ENCODE results near the gene PER2.

Gene PER2

DNA sequence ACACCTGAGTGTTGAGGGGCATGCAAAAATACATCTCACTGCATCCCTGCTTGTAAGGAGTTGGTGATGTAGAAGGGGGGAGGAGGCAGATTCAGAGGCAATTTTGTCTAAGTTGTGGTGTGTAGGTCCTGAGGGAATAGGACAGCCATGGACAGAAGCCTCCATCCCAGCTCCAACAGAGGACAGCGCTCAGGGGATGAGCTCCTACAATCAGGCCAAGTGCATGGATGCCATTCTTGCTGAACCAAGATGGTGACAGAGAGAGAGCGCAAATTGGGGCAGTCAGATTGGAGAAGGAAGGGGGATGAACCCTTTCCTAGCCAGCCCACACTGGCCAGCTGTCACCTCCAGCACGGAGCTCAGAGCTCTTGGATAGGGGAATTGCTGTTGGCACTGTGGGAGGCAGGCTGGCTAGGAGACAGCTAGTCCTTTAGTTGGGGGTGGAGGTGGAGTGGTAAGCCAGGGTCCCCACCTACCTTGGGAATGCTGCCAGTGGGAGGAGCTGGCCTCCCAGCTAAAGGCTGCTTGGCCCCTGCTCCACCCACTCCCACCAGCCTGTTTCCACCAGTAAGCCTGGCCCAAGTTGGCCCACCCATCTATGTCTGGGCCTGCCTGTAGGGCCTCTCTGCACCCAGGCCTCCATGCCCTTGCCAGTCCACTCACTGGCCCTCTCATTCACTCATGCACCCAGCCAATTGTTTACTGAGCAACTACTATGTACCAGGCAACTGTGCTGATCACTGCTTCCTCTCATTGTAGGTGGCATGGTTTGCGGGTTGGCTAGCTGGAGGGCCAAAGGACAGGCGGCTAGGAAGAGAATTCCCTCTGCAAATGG, 2.5 kb upstream of the PER2 start:
- peaks cover 65% of the 10 kb centered on the region for H3K4me1 ChIP-seq (ENCODE audit: control insufficient read depth, insufficient read depth, low read length)
- no peaks in the 10 kb centered on the region for H3K9me3 ChIP-seq (ENCODE audit: control insufficient read depth, low read length)
- H3K27me3 ChIP-seq (ENCODE audit: control insufficient read depth, insufficient read depth, low read length): no peaks in the 10 kb centered on the region
- no peaks in the 10 kb centered on the region for H3K36me3 ChIP-seq (ENCODE audit: control insufficient read depth, insufficient read depth, low read length)
- peak overlapping the region; percentile 82 for H3K9ac ChIP-seq (ENCODE audit: low read length)
- H3K4me3 ChIP-seq (ENCODE audit: low read length): no peak overlapping the region

DNA sequence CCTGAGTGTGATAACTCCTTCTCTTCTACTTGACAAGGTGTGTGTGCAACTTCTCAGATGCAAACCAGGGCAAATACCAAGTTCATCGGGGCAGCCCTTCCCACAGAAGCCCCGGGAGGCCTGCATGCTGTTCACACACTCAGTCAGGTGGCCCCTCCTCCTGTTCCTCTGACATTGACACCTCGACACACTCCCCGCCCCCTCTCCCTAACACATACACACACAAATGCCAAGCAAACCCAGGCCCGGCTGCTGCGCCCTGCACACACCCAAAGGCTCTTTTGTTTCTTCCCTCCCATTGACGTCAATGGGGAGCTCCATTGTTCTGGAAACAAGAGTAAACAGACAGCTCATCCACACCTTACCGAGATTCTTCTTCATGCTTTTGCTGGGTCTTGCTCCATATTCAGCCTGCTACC, 1.7 kb upstream of the PER2 start:
- Histone ChIP-seq H3K9ac (ENCODE audit: low read length) (peak overlapping the region; percentile 82), H3K4me1 (ENCODE audit: control insufficient read depth, insufficient read depth, low read length) (peaks cover 66% of the 10 kb centered on the region), H3K36me3 (ENCODE audit: control insufficient read depth, insufficient read depth, low read length) (no peaks in the 10 kb centered on the region), H3K27me3 (ENCODE audit: control insufficient read depth, insufficient read depth, low read length) (no peaks in the 10 kb centered on the region), H3K9me3 (ENCODE audit: control insufficient read depth, low read length) (no peaks in the 10 kb centered on the region), H3K4me3 (ENCODE audit: low read length) (peak overlapping the region; percentile 47)

- no peaks in the 10 kb centered on the region for H3K36me3 ChIP-seq (ENCODE audit: control insufficient read depth, insufficient read depth, low read length)
- H3K4me1 ChIP-seq (ENCODE audit: control insufficient read depth, insufficient read depth, low read length): peaks cover 66% of the 10 kb centered on the region
- H3K9me3 ChIP-seq (ENCODE audit: control insufficient read depth, low read length): no peaks in the 10 kb centered on the region
- peak overlapping the region; percentile 47 for H3K4me3 ChIP-seq (ENCODE audit: low read length)
- no peaks in the 10 kb centered on the region for H3K27me3 ChIP-seq (ENCODE audit: control insufficient read depth, insufficient read depth, low read length)
- H3K9ac ChIP-seq (ENCODE audit: low read length): peak overlapping the region; percentile 82
These were observed 1.2 kb upstream of the PER2 start for GRCh38 chr2:238289574-238289973.

- no peaks in the 10 kb centered on the region for H3K9me3 ChIP-seq (ENCODE audit: control insufficient read depth, low read length)
- peak overlapping the region; percentile 47 for H3K4me3 ChIP-seq (ENCODE audit: low read length)
- H3K4me1 ChIP-seq (ENCODE audit: control insufficient read depth, insufficient read depth, low read length): peaks cover 66% of the 10 kb centered on the region
- H3K36me3 ChIP-seq (ENCODE audit: control insufficient read depth, insufficient read depth, low read length): no peaks in the 10 kb centered on the region
- no peaks in the 10 kb centered on the region for H3K27me3 ChIP-seq (ENCODE audit: control insufficient read depth, insufficient read depth, low read length)
- peak overlapping the region; percentile 82 for H3K9ac ChIP-seq (ENCODE audit: low read length)
These were observed 502 bp upstream of the PER2 start for GRCh38 chr2:238288650-238289573.

DNA sequence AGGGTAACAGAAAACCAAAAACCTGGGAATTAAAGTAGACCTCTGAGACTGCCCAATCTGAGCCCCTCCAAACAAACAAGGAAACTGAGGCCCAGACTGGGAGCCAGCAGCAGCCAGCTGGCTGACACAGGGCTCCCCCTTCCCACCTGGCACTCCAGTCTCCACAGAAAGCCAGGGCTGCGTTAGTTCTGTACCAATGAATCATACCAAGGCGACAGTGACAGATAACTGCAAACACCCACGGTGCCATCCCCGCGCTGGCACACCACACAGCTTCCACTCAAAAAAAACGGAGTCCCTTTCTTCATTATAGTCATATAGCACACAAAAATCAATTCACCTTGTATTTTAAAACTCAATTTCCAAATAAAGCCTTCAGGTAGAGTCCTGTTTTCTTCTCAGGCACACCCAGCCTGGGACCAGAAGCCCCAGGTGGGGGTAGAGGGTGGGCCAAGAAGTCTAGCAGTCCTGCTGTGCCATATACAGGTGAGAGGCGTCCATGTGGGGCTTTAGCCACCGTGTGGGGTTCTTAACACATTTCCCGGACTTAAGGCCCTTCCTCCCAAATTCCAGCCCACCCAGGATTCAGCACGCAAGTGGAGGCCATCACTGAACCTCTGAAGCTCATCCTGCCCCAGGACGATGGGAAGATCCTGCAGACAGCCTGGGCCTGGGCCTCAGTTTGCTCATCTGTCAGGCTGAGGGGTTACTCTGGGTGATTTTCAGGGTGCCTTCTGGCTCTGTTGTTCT, 1.2 kb downstream of the PER2 start:
- H3K36me3 ChIP-seq (ENCODE audit: control insufficient read depth, insufficient read depth, low read length): no peaks in the 10 kb centered on the region
- H3K4me1 ChIP-seq (ENCODE audit: control insufficient read depth, insufficient read depth, low read length): peaks cover 71% of the 10 kb centered on the region
- H3K9me3 ChIP-seq (ENCODE audit: control insufficient read depth, low read length): no peaks in the 10 kb centered on the region
- peak overlapping the region; percentile 97 for H3K9ac ChIP-seq (ENCODE audit: low read length)
- H3K4me3 ChIP-seq (ENCODE audit: low read length): peak overlapping the region; percentile 68
- H3K27me3 ChIP-seq (ENCODE audit: control insufficient read depth, insufficient read depth, low read length): no peaks in the 10 kb centered on the region

- Histone ChIP-seq H3K36me3 (ENCODE audit: control insufficient read depth, insufficient read depth, low read length) (no peaks in the 10 kb centered on the region), H3K4me3 (ENCODE audit: low read length) (peak overlapping the region; percentile 68), H3K4me1 (ENCODE audit: control insufficient read depth, insufficient read depth, low read length) (peaks cover 75% of the 10 kb centered on the region), H3K9ac (ENCODE audit: low read length) (peak overlapping the region; percentile 97), H3K9me3 (ENCODE audit: control insufficient read depth, low read length) (no peaks in the 10 kb centered on the region), H3K27me3 (ENCODE audit: control insufficient read depth, insufficient read depth, low read length) (no peaks in the 10 kb centered on the region)
These were observed 1.9 kb downstream of the PER2 start for GRCh38 chr2:238286551-238286950.

GRCh38 chr2:238286095-238286494, 2.3 kb downstream of the PER2 start:
- no peaks in the 10 kb centered on the region for H3K9me3 ChIP-seq (ENCODE audit: control insufficient read depth, low read length)
- H3K4me3 ChIP-seq (ENCODE audit: low read length): peak overlapping the region; percentile 68
- peak overlapping the region; percentile 97 for H3K9ac ChIP-seq (ENCODE audit: low read length)
- H3K36me3 ChIP-seq (ENCODE audit: control insufficient read depth, insufficient read depth, low read length): no peaks in the 10 kb centered on the region
- H3K4me1 ChIP-seq (ENCODE audit: control insufficient read depth, insufficient read depth, low read length): peaks cover 74% of the 10 kb centered on the region
- H3K27me3 ChIP-seq (ENCODE audit: control insufficient read depth, insufficient read depth, low read length): no peaks in the 10 kb centered on the region

DNA sequence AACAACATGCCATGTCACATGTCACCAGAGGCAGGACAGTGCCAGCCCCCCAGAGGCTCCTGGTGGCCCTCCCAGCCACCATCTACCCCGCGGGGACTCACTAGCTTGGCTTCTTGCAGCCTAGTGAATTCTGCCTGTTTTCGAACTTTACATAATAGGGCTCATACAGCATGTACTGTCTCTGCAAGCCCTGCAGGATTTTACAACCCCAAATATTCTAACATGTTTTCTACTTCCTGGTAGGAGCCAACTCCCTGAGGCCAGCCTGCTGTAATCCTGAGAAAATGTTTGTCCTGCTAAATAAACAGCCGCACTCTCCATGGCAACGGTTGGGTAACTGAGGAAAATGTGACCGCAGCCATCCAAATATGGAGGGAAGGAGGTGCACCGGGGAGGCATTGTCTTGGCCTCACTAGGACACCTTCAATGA, 2.7 kb downstream of the PER2 start:
- H3K9me3 ChIP-seq (ENCODE audit: control insufficient read depth, low read length): no peaks in the 10 kb centered on the region
- no peaks in the 10 kb centered on the region for H3K36me3 ChIP-seq (ENCODE audit: control insufficient read depth, insufficient read depth, low read length)
- no peaks in the 10 kb centered on the region for H3K27me3 ChIP-seq (ENCODE audit: control insufficient read depth, insufficient read depth, low read length)
- peak overlapping the region; percentile 68 for H3K4me3 ChIP-seq (ENCODE audit: low read length)
- peaks cover 70% of the 10 kb centered on the region for H3K4me1 ChIP-seq (ENCODE audit: control insufficient read depth, insufficient read depth, low read length)
- peak overlapping the region; percentile 97 for H3K9ac ChIP-seq (ENCODE audit: low read length)

DNA sequence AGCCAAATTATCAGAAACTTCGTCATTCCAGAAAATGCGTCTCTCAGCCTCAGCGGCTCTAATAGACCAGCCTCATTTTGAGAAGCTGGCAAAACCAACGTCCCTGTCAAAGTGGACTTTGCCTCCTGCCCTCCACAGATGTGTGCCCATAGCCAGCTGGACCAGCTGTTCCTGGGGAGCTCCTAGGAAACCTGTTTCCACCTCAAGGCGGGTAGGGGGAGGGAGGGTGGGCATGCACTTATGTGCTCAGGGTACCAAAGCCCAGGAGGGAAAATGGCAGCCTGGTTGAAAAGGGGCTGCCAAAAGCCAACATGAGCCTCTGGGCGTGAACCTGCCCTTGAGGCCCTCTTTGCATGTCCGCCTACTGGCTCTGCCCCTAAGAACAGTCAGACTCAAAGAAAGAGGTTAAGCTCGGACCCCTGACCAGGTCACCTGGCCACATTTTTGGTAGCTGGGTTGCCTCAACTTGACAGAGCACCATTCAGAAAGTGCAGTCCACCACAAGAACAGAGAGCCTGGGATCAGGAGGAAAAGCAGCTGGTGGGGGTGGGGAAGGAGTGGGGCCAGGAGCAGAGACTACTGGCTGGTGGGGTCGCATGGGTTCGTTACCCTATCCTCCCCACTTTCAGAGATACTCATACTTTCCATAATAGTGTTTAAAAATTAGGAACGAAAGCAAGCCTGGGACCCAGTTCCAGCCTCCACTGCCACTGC, 3.5 kb downstream of the PER2 start:
- H3K4me1 ChIP-seq (ENCODE audit: control insufficient read depth, insufficient read depth, low read length): peaks cover 71% of the 10 kb centered on the region
- H3K36me3 ChIP-seq (ENCODE audit: control insufficient read depth, insufficient read depth, low read length): no peaks in the 10 kb centered on the region
- H3K27me3 ChIP-seq (ENCODE audit: control insufficient read depth, insufficient read depth, low read length): no peaks in the 10 kb centered on the region
- H3K4me3 ChIP-seq (ENCODE audit: low read length): peak overlapping the region; percentile 9
- H3K9me3 ChIP-seq (ENCODE audit: control insufficient read depth, low read length): no peaks in the 10 kb centered on the region
- peak overlapping the region; percentile 97 for H3K9ac ChIP-seq (ENCODE audit: low read length)

GRCh38 chr2:238282861-238283738, 5.3 kb downstream of the PER2 start:
- Histone ChIP-seq H3K4me3 (ENCODE audit: low read length) (no peak overlapping the region), H3K9me3 (ENCODE audit: control insufficient read depth, low read length) (no peaks in the 10 kb centered on the region), H3K27me3 (ENCODE audit: control insufficient read depth, insufficient read depth, low read length) (no peaks in the 10 kb centered on the region), H3K4me1 (ENCODE audit: control insufficient read depth, insufficient read depth, low read length) (peaks cover 71% of the 10 kb centered on the region), H3K9ac (ENCODE audit: low read length) (no peak overlapping the region), H3K36me3 (ENCODE audit: control insufficient read depth, insufficient read depth, low read length) (peaks cover 3% of the 10 kb centered on the region)

All from mucosa of stomach (tissue), 1 donor.